Activated naive CD8-positive, alpha-beta T cell treated with anti-CD3 and anti-CD28 coated beads, Interleukin-2, amount 10 ng/mL, durations not matched to agents 7 days and 5 days (primary cell): ENCODE results near the gene C9orf43. TPM values are rescaled to one million over a fixed set of nuclear protein-coding genes. Genes with fewer than 3 reads are reported as not detected.
A peak's percentile ranks its signal among the peaks of the same experiment; 100 is the strongest.
"Not testable (repeated sequence)": the region's sequence is repeated elsewhere in the genome, so short reads cannot be mapped to it uniquely, and the experiment has no call there.

Experiments
- ATAC-seq: fragments of 150-1000 bp; cut with Tn5 transposase; one replicate; pipeline ENCODE4 v1.10.0; 2021; ENCODE audit warnings: low read depth, moderate library complexity
- POLR2A ChIA-PET: fragments of 350-600 bp; sonication (Branson Sonifier 250); formaldehyde crosslinking; loops from one replicate; lab custom pipeline; 2021; ENCODE audit warnings: antibody characterized with exemption; lab: Charles Lee
- DNase-seq: peaks from one replicate; pipeline ENCODE4 v3.0.0; 2021
- H3K27ac Mint-ChIP-seq: one replicate; pipeline ENCODE4 v1.8.0; 2022; ENCODE audit warnings: mild to moderate bottlenecking, mixed read lengths
- H3K27me3 Mint-ChIP-seq: one replicate; pipeline ENCODE4 v1.8.0; 2022; ENCODE audit warnings: mild to moderate bottlenecking, moderate library complexity, mixed read lengths
- H3K36me3 Mint-ChIP-seq: one replicate; pipeline ENCODE4 v1.8.0; 2021; ENCODE audit warnings: mild to moderate bottlenecking, mixed read lengths
- H3K4me1 Mint-ChIP-seq: one replicate; pipeline ENCODE4 v1.8.0; 2021; ENCODE audit warnings: mixed read lengths
- H3K4me3 Mint-ChIP-seq: one replicate; pipeline ENCODE4 v1.8.0; 2022; ENCODE audit warnings: mild to moderate bottlenecking, moderate library complexity, mixed read lengths
- H3K9me3 Mint-ChIP-seq: one replicate; pipeline ENCODE4 v1.8.0; 2021; ENCODE audit warnings: mixed read lengths
- total RNA-seq, 2 experiments: library from RNA; stranded (reverse); gene quantifications; one replicate each; pipeline ENCODE4 v1.2.3, GENCODE V29; 2021

C9orf43 gene
- total RNA-seq, 2 experiments from 2014 or later, result 0.36 to 0.54 TPM

GRCh38 chr9:113375057-113376023 lies 35.2 kb upstream of the C9orf43 start:
- no peak for ATAC-seq

GRCh38 chr9:113376634-113377567 lies 33.6 kb upstream of the C9orf43 start, which contains the start of gene HDHD3:
TSS of gene HDHD3 (minus strand) at chr9:113376986. CDS start at chr9:113374354, 2,632 bp downstream.
- peak within 1 kb of the TSS; percentile 85 for H3K27ac Mint-ChIP-seq
- peak; percentile 93 for ATAC-seq

More at GRCh38 chr9:113375057-113376023, 35.2 kb upstream of the C9orf43 start:
- Mint-ChIP-seq H3K27me3 (no peaks in the 10 kb centered on the region), H3K4me3 (peak overlapping the region; percentile 91), H3K9me3 (no peaks in the 10 kb centered on the region), H3K36me3 (peaks cover 9% of the 10 kb centered on the region), H3K4me1 (peaks cover 15% of the 10 kb centered on the region), H3K27ac (peak overlapping the region; percentile 60)
- POLR2A ChIA-PET, result interaction anchor here (0.5 to 2.7 kb wide), 4 partner anchors 19 to 1212 kb away, joined by 3 to 13 read pairs (median 5); partner anchors contain the start of genes ATP6V1G1, BSPRY and WDR31
- DNase-seq, result no peak

GRCh38 chr9:113379094-113379828 lies 31.3 kb upstream of the C9orf43 start:
- DNase-seq, H3K4me3 Mint-ChIP-seq, POLR2A ChIA-PET, ATAC-seq, H3K27ac Mint-ChIP-seq, H3K36me3 Mint-ChIP-seq, H3K9me3 Mint-ChIP-seq, H3K27me3 Mint-ChIP-seq: not testable (repeated sequence)
- peaks cover 11% of the 10 kb centered on the region for H3K4me1 Mint-ChIP-seq

More at GRCh38 chr9:113376634-113377567, 33.6 kb upstream of the C9orf43 start, which contains the start of gene HDHD3:
- Mint-ChIP-seq H3K4me1 (peaks cover 15% of the 10 kb centered on the region), H3K36me3 (peaks cover 8% of the 10 kb centered on the region), H3K9me3 (no peaks in the 10 kb centered on the region), H3K4me3 (peak within 1 kb of the TSS; percentile 91), H3K27me3 (peaks cover 3% of the 10 kb centered on the region)
- DNase-seq, result peak; percentile 86
- POLR2A ChIA-PET, result interaction anchor here (0.6 to 2.7 kb wide), 9 partner anchors 12 to 1221 kb away, joined by 3 to 13 read pairs (median 5); partner anchors contain the start of genes ALAD, BSPRY, C9orf43 and CDC26

GRCh38 chr9:113379829-113380210 lies 30.7 kb upstream of the C9orf43 start:
- ATAC-seq, H3K27me3 Mint-ChIP-seq, H3K36me3 Mint-ChIP-seq, H3K4me1 Mint-ChIP-seq, H3K27ac Mint-ChIP-seq, H3K9me3 Mint-ChIP-seq, H3K4me3 Mint-ChIP-seq, DNase-seq, POLR2A ChIA-PET: not testable (repeated sequence)

GRCh38 chr9:113380869-113381378 lies 29.6 kb upstream of the C9orf43 start:
- Mint-ChIP-seq H3K27me3 (peaks cover 5% of the 10 kb centered on the region), H3K27ac (no peak overlapping the region), H3K36me3 (no peaks in the 10 kb centered on the region), H3K4me1 (no peaks in the 10 kb centered on the region), H3K4me3 (no peak overlapping the region), H3K9me3 (no peaks in the 10 kb centered on the region)
- ATAC-seq (no peak), DNase-seq (no peak)
- POLR2A ChIA-PET, result no interaction called here

GRCh38 chr9:113381441-113381840 lies 29.1 kb upstream of the C9orf43 start:
- DNase-seq, H3K9me3 Mint-ChIP-seq, H3K27me3 Mint-ChIP-seq, H3K36me3 Mint-ChIP-seq, POLR2A ChIA-PET, H3K4me3 Mint-ChIP-seq, ATAC-seq, H3K4me1 Mint-ChIP-seq, H3K27ac Mint-ChIP-seq: not testable (repeated sequence)

- Mint-ChIP-seq H3K27me3 (peaks cover 5% of the 10 kb centered on the region), H3K4me3 (no peak overlapping the region), H3K9me3 (no peaks in the 10 kb centered on the region), H3K4me1 (no peaks in the 10 kb centered on the region), H3K36me3 (no peaks in the 10 kb centered on the region), H3K27ac (no peak overlapping the region)
- POLR2A ChIA-PET, result no interaction called here
- ATAC-seq, result no peak
- no peak for DNase-seq
Observed at GRCh38 chr9:113381909-113382411, 28.6 kb upstream of the C9orf43 start.

GRCh38 chr9:113386571-113387393 lies 23.8 kb upstream of the C9orf43 start:
- H3K4me3 Mint-ChIP-seq, result no peak overlapping the region
- H3K27ac Mint-ChIP-seq, result no peak overlapping the region
- H3K9me3 Mint-ChIP-seq, result no peaks in the 10 kb centered on the region
- ATAC-seq (no peak), DNase-seq (no peak)
- H3K4me1 Mint-ChIP-seq, result no peaks in the 10 kb centered on the region
- H3K27me3 Mint-ChIP-seq, result peaks cover 2% of the 10 kb centered on the region
- POLR2A ChIA-PET, result no interaction called here
- peaks cover 5% of the 10 kb centered on the region for H3K36me3 Mint-ChIP-seq

- POLR2A ChIA-PET, result no interaction called here
- H3K4me3 Mint-ChIP-seq, result no peak overlapping the region
- H3K9me3 Mint-ChIP-seq, result no peaks in the 10 kb centered on the region
- no peak overlapping the region for H3K27ac Mint-ChIP-seq
- no peak for DNase-seq
- ATAC-seq, result no peak
- no peaks in the 10 kb centered on the region for H3K4me1 Mint-ChIP-seq
- peaks cover 7% of the 10 kb centered on the region for H3K36me3 Mint-ChIP-seq
- no peaks in the 10 kb centered on the region for H3K27me3 Mint-ChIP-seq
Observed at GRCh38 chr9:113387560-113388230, 22.9 kb upstream of the C9orf43 start.

- Mint-ChIP-seq H3K27ac (no peak overlapping the region), H3K36me3 (peaks cover 8% of the 10 kb centered on the region), H3K27me3 (no peaks in the 10 kb centered on the region), H3K9me3 (no peaks in the 10 kb centered on the region), H3K4me3 (no peak overlapping the region), H3K4me1 (no peaks in the 10 kb centered on the region)
- POLR2A ChIA-PET, result no interaction called here
- ATAC-seq, result no peak
- no peak for DNase-seq
Observed at GRCh38 chr9:113388833-113389232, 21.7 kb upstream of the C9orf43 start.

GRCh38 chr9:113389451-113389850 lies 21.1 kb upstream of the C9orf43 start:
- Mint-ChIP-seq H3K9me3 (no peaks in the 10 kb centered on the region), H3K36me3 (peaks cover 8% of the 10 kb centered on the region), H3K27ac (no peak overlapping the region), H3K27me3 (no peaks in the 10 kb centered on the region), H3K4me3 (no peak overlapping the region), H3K4me1 (no peaks in the 10 kb centered on the region)
- POLR2A ChIA-PET, result no interaction called here
- no peak for ATAC-seq
- DNase-seq, result no peak
